GM10248 (cell line): ENCODE results near the gene ZP1.

Source experiments
- CTCF ChIA-PET: fragments of 300-600 bp; sonication (Branson Sonifier 250); formaldehyde crosslinking; extraction: SDS; loops from one replicate; lab custom pipeline; 2021; ENCODE audit warnings: antibody characterized with exemption; lab: Yijun Ruan, JAX
- POLR2A ChIA-PET: fragments of 350-650 bp; sonication (Branson Sonifier 250); formaldehyde crosslinking; extraction: SDS; loops from one replicate; lab custom pipeline; 2020; ENCODE audit warnings: antibody characterized with exemption; lab: Yijun Ruan, JAX
- DNase-seq: peaks from one replicate; pipeline ENCODE4 v3.0.0; 2012; ENCODE audit errors: extremely low spot score
- TF ChIP-seq, protein P1 (sequence below): IDR thresholded peaks from 2 replicates; pipeline ENCODE4 v1.5.1; 2012; ENCODE audit warnings: mild to moderate bottlenecking, low read depth; ENCODE audit errors: extremely low read depth, missing control alignments, control extremely low read depth

Gene ZP1

GRCh38 chr11:60872124-60872960, 5.0 kb downstream of the ZP1 start:
- TF ChIP-seq, protein P1, sequence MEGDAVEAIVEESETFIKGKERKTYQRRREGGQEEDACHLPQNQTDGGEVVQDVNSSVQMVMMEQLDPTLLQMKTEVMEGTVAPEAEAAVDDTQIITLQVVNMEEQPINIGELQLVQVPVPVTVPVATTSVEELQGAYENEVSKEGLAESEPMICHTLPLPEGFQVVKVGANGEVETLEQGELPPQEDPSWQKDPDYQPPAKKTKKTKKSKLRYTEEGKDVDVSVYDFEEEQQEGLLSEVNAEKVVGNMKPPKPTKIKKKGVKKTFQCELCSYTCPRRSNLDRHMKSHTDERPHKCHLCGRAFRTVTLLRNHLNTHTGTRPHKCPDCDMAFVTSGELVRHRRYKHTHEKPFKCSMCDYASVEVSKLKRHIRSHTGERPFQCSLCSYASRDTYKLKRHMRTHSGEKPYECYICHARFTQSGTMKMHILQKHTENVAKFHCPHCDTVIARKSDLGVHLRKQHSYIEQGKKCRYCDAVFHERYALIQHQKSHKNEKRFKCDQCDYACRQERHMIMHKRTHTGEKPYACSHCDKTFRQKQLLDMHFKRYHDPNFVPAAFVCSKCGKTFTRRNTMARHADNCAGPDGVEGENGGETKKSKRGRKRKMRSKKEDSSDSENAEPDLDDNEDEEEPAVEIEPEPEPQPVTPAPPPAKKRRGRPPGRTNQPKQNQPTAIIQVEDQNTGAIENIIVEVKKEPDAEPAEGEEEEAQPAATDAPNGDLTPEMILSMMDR: no peak
- ChIA-PET CTCF (interaction anchor here (1.0 to 2.4 kb wide), 7 partner anchors 15 to 315 kb away, joined by 3 to 19 read pairs (median 5); partner anchors contain the start of gene PTGDR2), POLR2A (no interaction called here)
- DNase-seq: no peak

- TF ChIP-seq, protein P1: no peak
- DNase-seq: no peak
- POLR2A ChIA-PET: no interaction called here
- CTCF ChIA-PET: interaction anchor here (1.0 to 1.9 kb wide), 3 partner anchors 17 to 51 kb away, joined by 3 to 6 read pairs (median 3); partner anchors contain the start of gene PTGDR2
Observed at GRCh38 chr11:60872961-60873524, 5.7 kb downstream of the ZP1 start.

- TF ChIP-seq, protein P1: no peak
- POLR2A ChIA-PET: no interaction called here
- DNase-seq: no peak
- CTCF ChIA-PET: interaction anchor here (1.4 kb wide), 1 partner anchor 14 kb away, joined by 3 read pairs; no protein-coding TSS in a partner anchor
Observed at GRCh38 chr11:60873533-60873932, 6.2 kb downstream of the ZP1 start.

- POLR2A ChIA-PET: interaction anchor here (0.6 kb wide), 1 partner anchor 28 kb away, joined by 3 read pairs; no protein-coding TSS in a partner anchor
- no peak for DNase-seq
Observed at GRCh38 chr11:60874421-60875365, 7.4 kb downstream of the ZP1 start.

DNA sequence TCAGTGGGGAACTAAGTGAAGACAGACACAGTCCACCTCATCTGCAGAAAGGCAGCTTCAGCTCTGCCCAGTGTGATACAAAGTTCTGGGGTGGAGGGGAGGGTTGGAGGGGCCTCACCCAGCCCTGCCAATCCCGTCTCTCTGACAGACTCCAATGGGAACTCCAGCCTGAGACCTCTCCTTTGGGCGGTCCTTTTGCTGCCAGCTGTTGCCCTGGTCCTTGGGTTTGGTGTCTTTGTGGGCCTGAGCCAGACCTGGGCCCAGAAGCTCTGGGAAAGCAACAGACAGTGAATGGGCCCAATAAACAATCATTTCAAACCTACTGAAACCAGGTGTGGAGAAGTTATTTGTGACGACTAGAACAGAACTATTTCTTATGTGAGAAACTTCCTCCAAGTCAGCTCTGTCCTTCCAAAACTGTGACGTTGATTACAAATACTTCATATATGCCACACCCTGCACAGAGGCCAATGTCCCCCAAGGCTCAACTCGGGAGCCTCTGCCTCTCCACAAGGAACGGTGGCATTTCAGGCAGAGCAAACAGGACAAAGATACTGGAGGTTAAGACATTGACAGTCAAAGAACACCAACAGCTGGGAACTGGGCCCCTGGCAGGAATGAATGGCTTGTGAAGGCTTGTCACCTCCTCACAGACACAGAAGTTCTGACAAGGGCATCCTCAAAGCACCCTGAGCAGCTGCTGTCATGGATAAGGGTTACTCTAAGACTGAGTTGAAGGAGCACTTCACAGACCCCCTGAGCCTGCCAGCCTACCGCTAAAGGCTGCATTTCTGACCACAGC, 8.2 kb downstream of the ZP1 start:
- POLR2A ChIA-PET: interaction anchor here (0.6 kb wide), 1 partner anchor 29 kb away, joined by 3 read pairs; no protein-coding TSS in a partner anchor
- CTCF ChIA-PET: interaction anchor here (0.8 to 5.1 kb wide), 6 partner anchors 9 to 23 kb away, joined by 3 to 24 read pairs (median 4); no protein-coding TSS in a partner anchor
- DNase-seq: no peak
- TF ChIP-seq, protein P1: no peak

More at GRCh38 chr11:60874421-60875365, 7.4 kb downstream of the ZP1 start:
- CTCF ChIA-PET: interaction anchor here (0.8 to 5.1 kb wide), 5 partner anchors 12 to 24 kb away, joined by 3 to 24 read pairs (median 3); no protein-coding TSS in a partner anchor
- TF ChIP-seq, protein P1: no peak
